PC-3 (cell line): ENCODE data around the gene GRIP2. TPM values are rescaled to one million over a fixed set of nuclear protein-coding genes. Genes with fewer than 3 reads are reported as not detected.

Experiments
- ATAC-seq: fragments of 200-7000 bp; cut with Tn5 transposase; 2 replicates; pipeline ENCODE4 v1.9.1; 2020; ENCODE audit warnings: mild to moderate bottlenecking, moderate library complexity
- BruUV-seq: library from RNA; stranded (reverse); fragments of 400-500 nt; replicated peaks from 2 replicates; lab custom pipeline; 2021; lab: Mats Ljungman, UMichigan
- CTCF ChIA-PET: fragments of 300-600 bp; sonication (Branson Sonifier 250); formaldehyde crosslinking; loops from one replicate; lab custom pipeline; 2022; ENCODE audit warnings: antibody characterized with exemption; lab: Charles Lee
- POLR2A ChIA-PET: fragments of 300-600 bp; sonication (Branson Sonifier 250); formaldehyde crosslinking; loops from one replicate; lab custom pipeline; 2022; ENCODE audit warnings: antibody characterized with exemption; ENCODE audit not compliant: unreplicated experiment; lab: Charles Lee
- DNase-seq: peaks from one replicate; pipeline ENCODE4 v3.0.0-alpha.2; 2015
- H2AFZ ChIP-seq: fragments of 300-600 bp; sonication (generic); 2 replicates; pipeline ENCODE4 v1.6.0; 2016; ENCODE audit warnings: antibody characterized with exemption, low read length
- H3F3A ChIP-seq: fragments of 300-600 bp; sonication (generic); one replicate; pipeline ENCODE4 v1.6.0; 2017; ENCODE audit warnings: antibody characterized with exemption, low read length, control low read depth, mild to moderate bottlenecking; ENCODE audit not compliant: unreplicated experiment
- H3K27ac ChIP-seq: fragments of 300-600 bp; sonication (generic); 2 replicates; pipeline ENCODE4 v1.5.1; 2016; ENCODE audit warnings: mild to moderate bottlenecking, low read length
- H3K27me3 ChIP-seq: fragments of 300-600 bp; sonication (generic); 2 replicates; pipeline ENCODE4 v1.6.1; 2016; ENCODE audit warnings: low read length, mixed read lengths
- H3K36me3 ChIP-seq: fragments of 300-600 bp; sonication (generic); 2 replicates; pipeline ENCODE4 v1.6.1; 2016; ENCODE audit warnings: low read depth, mixed run types, low read length, mixed read lengths
- H3K4me1 ChIP-seq: fragments of 300-600 bp; sonication (generic); 2 replicates; pipeline ENCODE4 v1.5.1; 2016; ENCODE audit warnings: low read length; ENCODE audit not compliant: insufficient read depth
- H3K4me2 ChIP-seq: fragments of 300-600 bp; sonication (generic); 2 replicates; pipeline ENCODE4 v1.6.0; 2016; ENCODE audit warnings: low read length
- H3K4me3 ChIP-seq: fragments of 300-600 bp; sonication (generic); 2 replicates; pipeline ENCODE4 v1.5.1; 2016; ENCODE audit warnings: mild to moderate bottlenecking, low read length, mixed read lengths
- H3K79me2 ChIP-seq: fragments of 300-600 bp; sonication (generic); 2 replicates; pipeline ENCODE4 v1.6.1; 2017; ENCODE audit warnings: low read length, mixed read lengths
- H3K9ac ChIP-seq: fragments of 300-600 bp; sonication (generic); 2 replicates; pipeline ENCODE4 v1.6.0; 2016; ENCODE audit warnings: mild to moderate bottlenecking, low read length
- H3K9me2 ChIP-seq: fragments of 300-600 bp; sonication (generic); replicated peaks from 2 replicates; pipeline ENCODE4 v1.6.1; 2016; ENCODE audit warnings: mixed run types, low read length, mixed read lengths
- H3K9me3 ChIP-seq: fragments of 300-600 bp; sonication (generic); 2 replicates; pipeline ENCODE4 v1.6.1; 2016; ENCODE audit warnings: low read length, mixed read lengths
- H4K20me1 ChIP-seq: fragments of 300-600 bp; sonication (generic); 2 replicates; pipeline ENCODE4 v1.6.1; 2016; ENCODE audit warnings: low read length, mixed read lengths
- EZH2 ChIP-seq: fragments of 300-600 bp; sonication (generic); IDR thresholded peaks from one replicate; pipeline ENCODE4 v1.6.1; 2017; ENCODE audit warnings: antibody characterized with exemption, mild to moderate bottlenecking, low read length; ENCODE audit not compliant: unreplicated experiment
- EZH2phosphoT487 ChIP-seq: fragments of 300-600 bp; sonication (generic); IDR thresholded peaks from 2 replicates; pipeline ENCODE4 v1.6.1; 2018; ENCODE audit warnings: mild to moderate bottlenecking, antibody characterized with exemption, low read length, borderline replicate concordance
- intact Hi-C: fragments of 100-400 bp; cut with micrococcal nuclease; formaldehyde crosslinking; loops from 2 replicates; pipeline ENCODE4 v1.9.0; 2023
- total RNA-seq: library from RNA; depleted of rRNA; stranded (reverse); fragments of >200 nt; gene quantifications from 2 replicates; pipeline ENCODE4 v1.2.3, GENCODE V29; 2014
- TF ChIP-seq, protein P1 (sequence below): fragments of 300-600 bp; sonication (generic); conservative IDR thresholded peaks from 2 replicates; pipeline ENCODE4 v1.5.1; 2017; ENCODE audit warnings: antibody characterized with exemption, low read depth, mild to moderate bottlenecking, low read length

Gene GRIP2
- total RNA-seq, 1 experiment from 2014 or later = 0.36 TPM

DNA sequence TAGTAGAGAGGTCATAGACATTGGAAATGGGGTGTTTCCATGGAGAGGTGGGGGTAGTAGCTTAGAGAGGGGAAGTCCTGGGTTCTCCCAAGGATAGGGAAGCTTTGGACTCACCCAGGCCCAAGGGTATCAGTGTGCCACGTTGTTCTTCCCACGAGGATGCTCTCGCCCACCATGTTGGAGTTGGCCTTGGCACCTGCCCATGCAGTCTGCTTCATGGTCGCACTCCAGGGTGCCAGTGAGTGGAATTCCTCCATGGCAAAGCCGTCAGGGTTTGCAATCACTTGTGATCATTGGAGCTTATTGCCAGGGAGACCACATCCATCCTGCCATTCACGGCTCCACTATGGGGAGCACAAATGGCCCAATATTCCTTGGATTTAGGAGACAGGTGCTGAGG lies 60.6 kb downstream of the GRIP2 start:
- TF ChIP-seq, protein P1, sequence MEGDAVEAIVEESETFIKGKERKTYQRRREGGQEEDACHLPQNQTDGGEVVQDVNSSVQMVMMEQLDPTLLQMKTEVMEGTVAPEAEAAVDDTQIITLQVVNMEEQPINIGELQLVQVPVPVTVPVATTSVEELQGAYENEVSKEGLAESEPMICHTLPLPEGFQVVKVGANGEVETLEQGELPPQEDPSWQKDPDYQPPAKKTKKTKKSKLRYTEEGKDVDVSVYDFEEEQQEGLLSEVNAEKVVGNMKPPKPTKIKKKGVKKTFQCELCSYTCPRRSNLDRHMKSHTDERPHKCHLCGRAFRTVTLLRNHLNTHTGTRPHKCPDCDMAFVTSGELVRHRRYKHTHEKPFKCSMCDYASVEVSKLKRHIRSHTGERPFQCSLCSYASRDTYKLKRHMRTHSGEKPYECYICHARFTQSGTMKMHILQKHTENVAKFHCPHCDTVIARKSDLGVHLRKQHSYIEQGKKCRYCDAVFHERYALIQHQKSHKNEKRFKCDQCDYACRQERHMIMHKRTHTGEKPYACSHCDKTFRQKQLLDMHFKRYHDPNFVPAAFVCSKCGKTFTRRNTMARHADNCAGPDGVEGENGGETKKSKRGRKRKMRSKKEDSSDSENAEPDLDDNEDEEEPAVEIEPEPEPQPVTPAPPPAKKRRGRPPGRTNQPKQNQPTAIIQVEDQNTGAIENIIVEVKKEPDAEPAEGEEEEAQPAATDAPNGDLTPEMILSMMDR = no peak
- TF ChIP-seq EZH2 = no peak
- no peak for TF ChIP-seq EZH2phosphoT487
- Histone ChIP-seq H3K9me3 (no peaks in the 10 kb centered on the region), H3K27me3 (no peaks in the 10 kb centered on the region), H3K4me2 (no peak overlapping the region), H4K20me1 (no peaks in the 10 kb centered on the region), H3K36me3 (peaks cover 25% of the 10 kb centered on the region), H3K4me1 (no peaks in the 10 kb centered on the region), H3K9me2 (no peaks in the 10 kb centered on the region), H3K4me3 (no peak overlapping the region), H3K9ac (no peak overlapping the region), H3K27ac (no peak overlapping the region), H3K79me2 (no peaks in the 10 kb centered on the region), H3F3A (no peaks in the 10 kb centered on the region), H2AFZ (no peak overlapping the region)
- no peak for DNase-seq
- CTCF ChIA-PET = interaction anchor here (0.5 kb wide), 1 partner anchor 9 kb away, joined by 4 read pairs; no protein-coding TSS in a partner anchor
- no peak for ATAC-seq
- intact Hi-C loops = no loop called here
- POLR2A ChIA-PET = no interaction called here
- no TSS peak for BruUV-seq

DNA sequence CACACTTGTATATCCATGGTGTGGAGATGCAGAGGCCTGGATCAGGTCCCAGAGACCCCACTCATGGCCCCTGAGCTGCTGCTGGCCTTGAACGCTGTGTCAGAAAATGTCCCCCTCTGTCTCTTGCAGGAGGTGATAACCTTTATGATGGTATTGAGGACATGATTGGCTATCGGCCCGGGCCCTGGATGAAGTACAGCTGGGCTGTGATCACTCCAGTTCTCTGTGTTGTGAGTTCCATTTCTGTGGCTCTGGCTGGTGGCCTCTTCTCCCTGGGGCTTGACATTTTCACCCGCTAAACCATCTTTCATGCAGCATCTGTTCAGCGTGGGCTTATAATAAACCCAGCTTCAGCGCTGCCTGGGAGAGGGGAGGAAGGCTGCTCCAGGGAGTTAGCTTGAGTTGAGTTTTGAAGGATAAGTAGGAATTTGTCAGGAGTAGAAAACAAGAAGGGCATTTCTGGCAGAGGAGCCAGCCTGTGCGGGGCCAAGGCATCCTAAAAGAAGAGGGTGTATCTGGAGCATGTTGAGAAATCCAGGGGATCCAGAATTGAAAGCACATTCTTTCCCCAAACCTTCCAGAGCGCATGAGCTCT lies 61.1 kb downstream of the GRIP2 start:
- Histone ChIP-seq H3K27me3 (no peaks in the 10 kb centered on the region), H3F3A (no peaks in the 10 kb centered on the region), H3K9ac (no peak overlapping the region), H3K4me2 (no peak overlapping the region), H3K27ac (no peak overlapping the region), H3K79me2 (no peaks in the 10 kb centered on the region), H4K20me1 (no peaks in the 10 kb centered on the region), H3K9me2 (no peaks in the 10 kb centered on the region), H2AFZ (no peak overlapping the region), H3K4me1 (no peaks in the 10 kb centered on the region), H3K4me3 (no peak overlapping the region), H3K9me3 (no peaks in the 10 kb centered on the region), H3K36me3 (peaks cover 25% of the 10 kb centered on the region)
- intact Hi-C loops = no loop called here
- DNase-seq (no peak), ATAC-seq (no peak)
- POLR2A ChIA-PET = no interaction called here
- TF ChIP-seq, protein P1 = no peak
- no peak for TF ChIP-seq EZH2
- TF ChIP-seq EZH2phosphoT487 = no peak
- no TSS peak for BruUV-seq
- CTCF ChIA-PET = no interaction called here

DNA sequence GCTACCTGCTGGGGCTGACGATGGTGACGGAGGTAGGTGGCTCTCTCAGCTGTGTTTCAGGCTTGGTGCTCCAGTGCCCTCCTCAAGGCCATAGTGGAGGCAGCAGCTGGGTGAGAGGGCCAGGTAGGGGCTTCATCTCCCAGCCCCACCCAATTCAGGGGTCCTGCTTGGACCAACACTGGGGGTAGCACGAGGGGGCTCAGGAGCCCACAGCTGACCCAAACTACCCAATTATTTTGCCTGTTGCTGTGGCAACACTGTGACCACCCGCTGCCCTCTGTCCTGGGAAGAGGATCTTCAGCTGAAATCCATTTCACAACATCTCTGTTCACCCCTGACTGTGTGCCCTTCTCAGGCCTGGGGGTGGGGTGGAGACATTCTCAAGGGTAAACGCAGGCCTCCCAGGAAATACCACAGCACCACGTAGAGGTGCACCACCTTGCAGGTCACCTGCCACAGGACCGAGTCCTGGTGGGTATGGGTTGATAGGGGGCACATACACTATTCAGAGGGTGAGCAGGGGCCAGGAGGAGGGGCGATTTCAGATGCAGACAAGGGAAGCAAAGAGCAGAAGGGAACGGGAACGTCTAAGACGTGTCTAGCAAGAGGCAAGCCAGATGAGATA lies 62.7 kb downstream of the GRIP2 start:
- no peak for DNase-seq
- intact Hi-C loops = no loop called here
- H3K79me2 ChIP-seq = no peaks in the 10 kb centered on the region
- no peaks in the 10 kb centered on the region for H3K9me2 ChIP-seq
- no peak overlapping the region for H3K27ac ChIP-seq
- ATAC-seq = no peak
- no peaks in the 10 kb centered on the region for H3K27me3 ChIP-seq
- no peak overlapping the region for H3K4me3 ChIP-seq
- no peak overlapping the region for H2AFZ ChIP-seq
- no TSS peak for BruUV-seq
- ChIA-PET CTCF (no interaction called here), POLR2A (no interaction called here)
- no peak overlapping the region for H3K4me2 ChIP-seq
- H3K36me3 ChIP-seq = peaks cover 25% of the 10 kb centered on the region
- peaks cover 10% of the 10 kb centered on the region for H3K4me1 ChIP-seq
- no peaks in the 10 kb centered on the region for H4K20me1 ChIP-seq
- H3F3A ChIP-seq = no peaks in the 10 kb centered on the region
- no peak overlapping the region for H3K9ac ChIP-seq
- TF ChIP-seq EZH2 = no peak
- TF ChIP-seq, protein P1 = no peak
- TF ChIP-seq EZH2phosphoT487 = no peak
- H3K9me3 ChIP-seq = no peaks in the 10 kb centered on the region
